A673 (cell line): ENCODE measurements around the gene TIGD6. TPM values are rescaled to one million over a fixed set of nuclear protein-coding genes. Genes with fewer than 3 reads are reported as not detected.

ENCODE experiments used
- Bru-seq: library from RNA; stranded (reverse); fragments of 400-500 nt; gene quantifications from one replicate; lab custom pipeline; 2021; lab: Mats Ljungman, UMichigan
- BruChase-seq, 2 experiments: library from RNA; stranded (reverse); fragments of 400-500 nt; gene quantifications; one replicate each; lab custom pipeline; 2021; lab: Mats Ljungman, UMichigan
- BruUV-seq: library from RNA; stranded (reverse); fragments of 400-500 nt; replicated peaks from 2 replicates; lab custom pipeline; 2021; lab: Mats Ljungman, UMichigan
- CTCF ChIA-PET: fragments of 300-600 bp; sonication (Branson Sonifier 250); formaldehyde crosslinking; loops from one replicate; lab custom pipeline; 2022; ENCODE audit warnings: antibody characterized with exemption; lab: Charles Lee
- POLR2A ChIA-PET: fragments of 300-600 bp; sonication (Branson Sonifier 250); formaldehyde crosslinking; loops from one replicate; lab custom pipeline; 2022; ENCODE audit warnings: antibody characterized with exemption; ENCODE audit not compliant: low non-redundant PET; lab: Charles Lee
- DNase-seq: peaks from one replicate; pipeline ENCODE4 v3.0.0-alpha.2; 2015; ENCODE audit warnings: low spot score
- H3K27ac ChIP-seq: fragments of 200-600 bp; sonication (generic); 2 replicates; pipeline ENCODE4 v1.5.1; 2016; ENCODE audit warnings: mixed run types, low read depth, mild to moderate bottlenecking, mixed read lengths, antibody characterized with exemption, low read length; ENCODE audit not compliant: poor library complexity, severe bottlenecking
- H3K27me3 ChIP-seq: fragments of 200-600 bp; sonication (generic); replicated peaks from 2 replicates; pipeline ENCODE4 v1.6.1; 2017; ENCODE audit warnings: mixed run types, low read depth, mild to moderate bottlenecking, mixed read lengths, antibody characterized with exemption, low read length; ENCODE audit not compliant: insufficient read depth, poor library complexity
- H3K36me3 ChIP-seq: fragments of 200-600 bp; sonication (generic); 2 replicates; pipeline ENCODE4 v1.6.1; 2016; ENCODE audit warnings: mixed run types, mild to moderate bottlenecking, mixed read lengths, antibody characterized with exemption, low read length; ENCODE audit not compliant: insufficient read depth, poor library complexity, severe bottlenecking
- H3K4me1 ChIP-seq: fragments of 200-600 bp; sonication (generic); 2 replicates; pipeline ENCODE4 v1.6.1; 2017; ENCODE audit warnings: mixed run types, mild to moderate bottlenecking, mixed read lengths, antibody characterized with exemption, low read length; ENCODE audit not compliant: insufficient read depth, poor library complexity, severe bottlenecking
- H3K4me3 ChIP-seq: fragments of 200-600 bp; sonication (generic); 2 replicates; pipeline ENCODE4 v1.5.1; 2016; ENCODE audit warnings: low read depth, mixed run types, mild to moderate bottlenecking, mixed read lengths, low read length; ENCODE audit not compliant: poor library complexity, severe bottlenecking
- H3K9me3 ChIP-seq: fragments of 200-600 bp; sonication (generic); 2 replicates; pipeline ENCODE4 v1.6.1; 2016; ENCODE audit warnings: mixed run types, low read depth, mild to moderate bottlenecking, mixed read lengths, antibody characterized with exemption, low read length; ENCODE audit not compliant: poor library complexity, severe bottlenecking
- EZH2 ChIP-seq: fragments of 200-600 bp; sonication (generic); IDR thresholded peaks from 2 replicates; pipeline ENCODE4 v1.6.1; 2017; ENCODE audit warnings: borderline replicate concordance, low read depth, mild to moderate bottlenecking, mixed read lengths, antibody characterized with exemption, low read length; ENCODE audit not compliant: poor library complexity, severe bottlenecking
- intact Hi-C: fragments of 100-400 bp; cut with micrococcal nuclease; formaldehyde crosslinking; loops from one replicate; pipeline ENCODE4 v1.10.0; 2022; ENCODE audit not compliant: unreplicated experiment
- long read RNA-seq: library from polyadenylated mRNA; stranded (forward); transcript quantifications from one replicate; pipeline ENCODE4 v2.0.0, GENCODE V29; 2022
- total RNA-seq: library from RNA; stranded (reverse); gene quantifications from 2 replicates; pipeline ENCODE4 v1.2.3, GENCODE V29; 2021
- TF ChIP-seq, protein P1 (sequence below): fragments of 300-800, 200-600 bp; sonication (generic); conservative IDR thresholded peaks from 2 replicates; pipeline ENCODE4 v1.5.1; 2017; ENCODE audit warnings: low read depth, mild to moderate bottlenecking, antibody characterized with exemption, low read length, moderate library complexity, mixed read lengths

Gene TIGD6
- total RNA-seq (7.3 and 7.5 TPM in 2 replicates), Bru-seq, nascent RNA (percentile 75 among the genes with signal in this experiment), BruChase-seq, experiment 1, labeled RNA remaining after a 2-hour chase (percentile 64 among the genes with signal in this experiment), BruChase-seq, experiment 2, labeled RNA remaining after a 6-hour chase (percentile 52 among the genes with signal in this experiment)
- long read RNA-seq, full-length matches to known transcripts, result 8 of 11 reads
- long read RNA-seq, partial matches to known transcripts, result 0 of 11 reads
- long read RNA-seq, other reads (novel, unspliced or antisense), result 3 of 11 reads

DNA sequence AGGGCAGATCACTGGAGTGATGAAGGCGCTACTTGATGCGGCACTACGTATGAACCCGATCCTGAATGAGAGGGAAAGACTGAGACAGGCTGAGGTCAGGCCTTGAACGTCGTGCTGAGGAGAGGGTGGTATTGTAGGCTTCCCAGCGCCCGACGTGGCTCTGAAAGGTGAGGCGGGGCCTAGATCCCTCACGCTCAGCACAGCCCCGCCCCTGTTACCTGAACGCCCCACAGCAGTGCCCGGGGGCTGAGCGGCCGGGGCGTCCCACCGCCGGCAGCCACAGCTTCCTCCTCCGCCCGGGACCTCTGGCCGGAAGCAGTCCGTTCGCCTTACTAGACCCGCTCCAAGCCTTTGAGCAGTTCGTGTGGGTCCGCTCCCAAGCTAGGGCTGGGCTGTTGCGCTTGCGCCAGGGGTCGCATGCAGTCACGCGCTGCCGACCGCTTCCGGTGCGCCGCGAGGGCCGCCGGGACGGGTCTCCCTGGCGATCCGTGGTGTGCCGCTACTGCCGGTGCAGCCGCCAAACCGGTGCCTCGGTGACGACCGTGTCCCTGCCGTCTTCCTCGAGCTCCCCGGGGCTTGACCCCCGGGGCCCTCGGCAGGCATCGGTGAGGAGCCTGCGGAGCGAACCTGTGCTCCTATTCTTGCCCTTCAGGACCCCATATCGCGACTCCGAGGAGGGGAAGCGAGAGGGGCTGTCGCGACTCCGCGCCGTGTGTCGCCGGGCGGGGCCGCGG, at the start of gene TIGD6, which contains the start of gene HMGXB3:
TSS of gene TIGD6 (minus strand) at position 399 of the 734 bp plus-strand sequence. CDS start 4,306 bp downstream, outside the sequence.
TSS of gene HMGXB3 (plus strand) at position 484 of the 734 bp plus-strand sequence. CDS start 4,114 bp downstream, outside the sequence.
- peaks cover 9% of the 10 kb centered on the region for H3K36me3 ChIP-seq

DNA sequence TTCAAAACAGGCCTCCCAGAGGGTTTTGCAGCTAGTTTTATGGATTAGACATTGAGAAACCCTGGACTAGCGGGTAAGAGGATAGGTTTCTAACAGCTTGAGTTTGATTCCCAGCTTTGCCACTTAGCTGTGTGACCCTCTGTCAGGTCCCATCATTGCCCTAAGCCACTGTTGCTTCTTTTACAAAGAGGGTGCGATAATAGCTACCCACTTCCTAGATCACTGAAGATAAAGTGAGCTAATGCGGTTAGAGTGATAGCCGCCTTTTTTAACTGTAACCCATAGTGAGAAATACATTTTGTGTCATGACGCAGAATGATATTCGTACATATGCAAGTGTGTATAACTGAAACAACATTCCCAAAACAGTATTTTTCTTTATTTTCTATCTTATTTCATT, 45.6 kb upstream of the TIGD6 start:
- H3K9me3 ChIP-seq, result no peaks in the 10 kb centered on the region
- intact Hi-C loops, result no loop called here
- no peak overlapping the region for H3K4me3 ChIP-seq
- peaks cover 80% of the 10 kb centered on the region for H3K36me3 ChIP-seq
- H3K27me3 ChIP-seq, result no peaks in the 10 kb centered on the region
- TF ChIP-seq EZH2, result no peak
- TF ChIP-seq, protein P1, sequence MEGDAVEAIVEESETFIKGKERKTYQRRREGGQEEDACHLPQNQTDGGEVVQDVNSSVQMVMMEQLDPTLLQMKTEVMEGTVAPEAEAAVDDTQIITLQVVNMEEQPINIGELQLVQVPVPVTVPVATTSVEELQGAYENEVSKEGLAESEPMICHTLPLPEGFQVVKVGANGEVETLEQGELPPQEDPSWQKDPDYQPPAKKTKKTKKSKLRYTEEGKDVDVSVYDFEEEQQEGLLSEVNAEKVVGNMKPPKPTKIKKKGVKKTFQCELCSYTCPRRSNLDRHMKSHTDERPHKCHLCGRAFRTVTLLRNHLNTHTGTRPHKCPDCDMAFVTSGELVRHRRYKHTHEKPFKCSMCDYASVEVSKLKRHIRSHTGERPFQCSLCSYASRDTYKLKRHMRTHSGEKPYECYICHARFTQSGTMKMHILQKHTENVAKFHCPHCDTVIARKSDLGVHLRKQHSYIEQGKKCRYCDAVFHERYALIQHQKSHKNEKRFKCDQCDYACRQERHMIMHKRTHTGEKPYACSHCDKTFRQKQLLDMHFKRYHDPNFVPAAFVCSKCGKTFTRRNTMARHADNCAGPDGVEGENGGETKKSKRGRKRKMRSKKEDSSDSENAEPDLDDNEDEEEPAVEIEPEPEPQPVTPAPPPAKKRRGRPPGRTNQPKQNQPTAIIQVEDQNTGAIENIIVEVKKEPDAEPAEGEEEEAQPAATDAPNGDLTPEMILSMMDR, result no peak
- no peak overlapping the region for H3K27ac ChIP-seq
- H3K4me1 ChIP-seq, result peaks cover 29% of the 10 kb centered on the region
- CTCF ChIA-PET, result no interaction called here
- no TSS peak for BruUV-seq
- POLR2A ChIA-PET, result no interaction called here
- no peak for DNase-seq

More for the DNA sequence above, at the start of gene TIGD6, which contains the start of gene HMGXB3:
- POLR2A ChIA-PET, result no interaction called here
- no peaks in the 10 kb centered on the region for H3K27me3 ChIP-seq
- H3K9me3 ChIP-seq, result no peaks in the 10 kb centered on the region
- TF ChIP-seq EZH2, result no peak
- TF ChIP-seq, protein P1, result no peak
- DNase-seq, result peak; percentile 94
- H3K4me1 ChIP-seq, result peaks cover 11% of the 10 kb centered on the region
- peak within 1 kb of the TSS; percentile 92 for H3K27ac ChIP-seq
- CTCF ChIA-PET, result interaction anchor here (0.7 kb wide), 1 partner anchor 9 kb away, joined by 3 read pairs; no protein-coding TSS in a partner anchor
- peak within 1 kb of the TSS; percentile 98 for H3K4me3 ChIP-seq
- intact Hi-C loops, result no loop called here
- TSS peak; percentile 59 for BruUV-seq

DNA sequence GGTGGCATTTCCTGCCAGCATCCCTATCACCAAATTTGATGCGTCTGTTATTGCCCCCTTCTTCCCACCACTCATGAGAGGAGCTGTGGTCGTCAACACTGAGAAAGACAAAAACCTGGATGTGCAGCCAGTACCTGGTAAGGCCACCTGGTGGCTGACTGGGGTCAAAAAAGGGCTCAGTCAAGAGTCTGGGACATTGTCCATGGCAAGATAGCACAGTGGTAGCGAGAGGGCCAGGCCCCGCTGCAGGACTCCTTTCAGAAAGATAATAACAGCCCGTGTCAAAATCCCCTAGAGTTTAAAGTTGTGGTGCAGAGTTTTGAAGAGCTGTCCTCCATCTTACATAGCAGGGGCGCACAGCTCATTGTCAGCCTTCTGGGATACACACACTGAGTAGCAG, 45.1 kb upstream of the TIGD6 start:
- intact Hi-C loops, result no loop called here
- CTCF ChIA-PET, result no interaction called here
- POLR2A ChIA-PET, result no interaction called here
- no peak overlapping the region for H3K4me3 ChIP-seq
- TF ChIP-seq EZH2, result no peak
- TF ChIP-seq, protein P1, result no peak
- peaks cover 29% of the 10 kb centered on the region for H3K4me1 ChIP-seq
- no TSS peak for BruUV-seq
- peaks cover 80% of the 10 kb centered on the region for H3K36me3 ChIP-seq
- no peak for DNase-seq
- H3K27ac ChIP-seq, result peak overlapping the region; percentile 59
- H3K9me3 ChIP-seq, result no peaks in the 10 kb centered on the region
- H3K27me3 ChIP-seq, result no peaks in the 10 kb centered on the region
